Fibroblast of lung (primary cell): Measurements from ENCODE around the gene MAP4K3.

Experiments used
- EZH2 ChIP-seq: IDR thresholded peaks from 2 replicates; pipeline ENCODE4 v1.5.1; 2012; ENCODE audit warnings: low read length, control low read depth, mild to moderate bottlenecking; ENCODE audit errors: missing control alignments
- TF ChIP-seq, protein P1 (sequence below), 2 donors: IDR thresholded peaks in 1 of 2; conservative IDR thresholded peaks in 1 of 2; 1 replicate in 1 of 2; 2 replicates in 1 of 2; pipeline ENCODE4 v1.5.1; 2011 to 2012; ENCODE audit warnings: low read length in 2 of 2, control low read depth in 1 of 2, inconsistent platforms in 1 of 2, low read depth in 1 of 2, mild to moderate bottlenecking in 1 of 2

DNA sequence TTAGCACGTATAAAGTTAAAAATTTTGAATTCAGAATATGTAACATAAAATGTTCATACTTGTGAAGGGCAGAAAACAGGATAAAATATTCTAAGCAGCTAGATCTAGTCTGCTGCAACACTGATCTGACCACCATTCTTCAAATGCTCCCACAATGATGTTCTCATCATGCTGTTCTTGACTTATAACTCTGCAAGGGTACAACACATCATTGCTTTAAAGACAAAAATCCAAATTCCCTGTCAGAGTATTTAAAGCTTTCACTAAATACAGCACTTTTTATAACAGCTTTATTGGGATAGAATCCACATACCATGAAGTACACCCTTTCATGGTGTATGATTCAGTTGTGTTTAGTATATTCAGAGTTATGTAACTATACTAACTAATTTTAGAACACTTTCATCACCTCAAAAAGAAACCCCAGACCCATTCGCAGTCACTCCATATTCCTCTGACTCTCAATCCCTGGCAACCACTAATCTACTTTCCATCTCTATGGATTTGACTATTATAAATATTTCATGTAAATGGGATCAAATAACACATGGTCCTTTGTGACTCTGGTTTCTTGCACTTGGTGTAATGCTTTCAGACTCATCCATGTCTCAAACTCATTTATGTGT is 56.4 kb downstream of the MAP4K3 start:
- TF ChIP-seq, protein P1, sequence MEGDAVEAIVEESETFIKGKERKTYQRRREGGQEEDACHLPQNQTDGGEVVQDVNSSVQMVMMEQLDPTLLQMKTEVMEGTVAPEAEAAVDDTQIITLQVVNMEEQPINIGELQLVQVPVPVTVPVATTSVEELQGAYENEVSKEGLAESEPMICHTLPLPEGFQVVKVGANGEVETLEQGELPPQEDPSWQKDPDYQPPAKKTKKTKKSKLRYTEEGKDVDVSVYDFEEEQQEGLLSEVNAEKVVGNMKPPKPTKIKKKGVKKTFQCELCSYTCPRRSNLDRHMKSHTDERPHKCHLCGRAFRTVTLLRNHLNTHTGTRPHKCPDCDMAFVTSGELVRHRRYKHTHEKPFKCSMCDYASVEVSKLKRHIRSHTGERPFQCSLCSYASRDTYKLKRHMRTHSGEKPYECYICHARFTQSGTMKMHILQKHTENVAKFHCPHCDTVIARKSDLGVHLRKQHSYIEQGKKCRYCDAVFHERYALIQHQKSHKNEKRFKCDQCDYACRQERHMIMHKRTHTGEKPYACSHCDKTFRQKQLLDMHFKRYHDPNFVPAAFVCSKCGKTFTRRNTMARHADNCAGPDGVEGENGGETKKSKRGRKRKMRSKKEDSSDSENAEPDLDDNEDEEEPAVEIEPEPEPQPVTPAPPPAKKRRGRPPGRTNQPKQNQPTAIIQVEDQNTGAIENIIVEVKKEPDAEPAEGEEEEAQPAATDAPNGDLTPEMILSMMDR (conservative IDR thresholded peaks at IDR 0.05 in 1 of 2, IDR thresholded peaks at IDR 0.05 in 1 of 2; ENCODE audit: low read depth in 1 of 2, low read length in 2 of 2), result no peak
- TF ChIP-seq EZH2, result no peak
